OCI-LY7 (cell line): ENCODE data around the gene PRSS2.
A peak's percentile ranks its signal among the peaks of the same experiment; 100 is the strongest.

Experiments used
- CTCF ChIP-seq: fragments of 200-600 bp; sonication (generic); conservative IDR thresholded peaks from 2 replicates; pipeline ENCODE4 v1.5.1; 2014; ENCODE audit warnings: mild to moderate bottlenecking, antibody characterized with exemption, low read length, moderate library complexity, mixed read lengths
- EZH2phosphoT487 ChIP-seq: fragments of 200-600 bp; sonication (generic); IDR thresholded peaks from 2 replicates; pipeline ENCODE4 v1.6.1; 2018; ENCODE audit warnings: low read depth, borderline replicate concordance, mild to moderate bottlenecking, mixed run types, antibody characterized with exemption, low read length, moderate library complexity, mixed read lengths

- TF ChIP-seq EZH2phosphoT487 = no peak
- TF ChIP-seq CTCF = peak; percentile 89
Observed at GRCh38 chr7:142811154-142811737, 40.5 kb downstream of the PRSS2 start.
